Measurements from ENCODE around the gene TBC1D30.
A peak's percentile ranks its signal among the peaks of the same experiment; 100 is the strongest.
"Not testable (repeated sequence)": the region's sequence is repeated elsewhere in the genome, so short reads cannot be mapped to it uniquely, and the experiment has no call there.

TBC1D30 gene

DNA sequence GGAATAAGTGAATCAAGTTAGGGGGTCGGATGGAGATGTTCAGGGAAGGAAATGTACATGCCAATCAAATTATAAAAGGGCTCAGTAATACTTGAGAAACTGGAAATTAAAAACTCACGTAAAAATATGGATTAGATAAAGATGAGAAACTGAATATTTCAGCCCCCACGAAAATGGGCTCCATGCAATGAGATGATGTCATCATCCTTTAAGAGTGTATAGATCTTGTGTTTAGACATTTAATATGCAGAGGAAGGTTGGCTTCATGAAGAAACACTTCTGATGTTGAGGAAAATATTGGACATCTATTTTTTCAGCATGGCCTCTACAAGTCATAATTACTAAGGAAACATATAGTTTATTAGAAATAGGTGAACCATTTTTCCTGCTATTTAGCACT is 9.5 kb downstream of the TBC1D30 start:
- TF ChIP-seq, protein P1, sequence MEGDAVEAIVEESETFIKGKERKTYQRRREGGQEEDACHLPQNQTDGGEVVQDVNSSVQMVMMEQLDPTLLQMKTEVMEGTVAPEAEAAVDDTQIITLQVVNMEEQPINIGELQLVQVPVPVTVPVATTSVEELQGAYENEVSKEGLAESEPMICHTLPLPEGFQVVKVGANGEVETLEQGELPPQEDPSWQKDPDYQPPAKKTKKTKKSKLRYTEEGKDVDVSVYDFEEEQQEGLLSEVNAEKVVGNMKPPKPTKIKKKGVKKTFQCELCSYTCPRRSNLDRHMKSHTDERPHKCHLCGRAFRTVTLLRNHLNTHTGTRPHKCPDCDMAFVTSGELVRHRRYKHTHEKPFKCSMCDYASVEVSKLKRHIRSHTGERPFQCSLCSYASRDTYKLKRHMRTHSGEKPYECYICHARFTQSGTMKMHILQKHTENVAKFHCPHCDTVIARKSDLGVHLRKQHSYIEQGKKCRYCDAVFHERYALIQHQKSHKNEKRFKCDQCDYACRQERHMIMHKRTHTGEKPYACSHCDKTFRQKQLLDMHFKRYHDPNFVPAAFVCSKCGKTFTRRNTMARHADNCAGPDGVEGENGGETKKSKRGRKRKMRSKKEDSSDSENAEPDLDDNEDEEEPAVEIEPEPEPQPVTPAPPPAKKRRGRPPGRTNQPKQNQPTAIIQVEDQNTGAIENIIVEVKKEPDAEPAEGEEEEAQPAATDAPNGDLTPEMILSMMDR (IDR thresholded peaks at IDR 0.05; ENCODE audit: insufficient read depth, low read depth, low read length, missing control alignments) = no peak
- no peak for DNase-seq (ENCODE audit: low read depth)
- no peak overlapping the region for H3K4me3 ChIP-seq (ENCODE audit: low read length)

DNA sequence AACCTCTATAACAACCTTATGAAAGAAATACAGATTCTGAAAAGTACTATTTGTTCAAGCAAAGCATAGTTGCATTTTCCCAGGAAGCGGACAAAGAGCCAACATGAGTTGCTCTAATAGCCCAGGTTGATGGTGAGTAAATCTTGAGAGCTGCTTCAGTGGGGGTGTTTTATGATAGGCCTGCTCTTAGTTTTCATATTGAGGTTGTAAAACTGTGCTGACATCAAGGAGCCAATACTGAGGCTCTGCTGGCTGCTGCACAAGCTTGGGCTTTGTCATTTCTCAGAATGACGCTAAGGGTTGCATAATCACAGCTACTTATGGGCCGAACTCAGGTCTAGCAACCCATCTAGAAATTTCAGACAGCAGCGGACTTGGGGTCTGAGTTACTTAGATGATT is 11.5 kb downstream of the TBC1D30 start:
- TF ChIP-seq, protein P1 (IDR thresholded peaks at IDR 0.05; ENCODE audit: insufficient read depth, low read depth, low read length, missing control alignments) = no peak
- DNase-seq (ENCODE audit: low read depth) = no peak
- H3K4me3 ChIP-seq (ENCODE audit: low read length) = no peak overlapping the region

DNA sequence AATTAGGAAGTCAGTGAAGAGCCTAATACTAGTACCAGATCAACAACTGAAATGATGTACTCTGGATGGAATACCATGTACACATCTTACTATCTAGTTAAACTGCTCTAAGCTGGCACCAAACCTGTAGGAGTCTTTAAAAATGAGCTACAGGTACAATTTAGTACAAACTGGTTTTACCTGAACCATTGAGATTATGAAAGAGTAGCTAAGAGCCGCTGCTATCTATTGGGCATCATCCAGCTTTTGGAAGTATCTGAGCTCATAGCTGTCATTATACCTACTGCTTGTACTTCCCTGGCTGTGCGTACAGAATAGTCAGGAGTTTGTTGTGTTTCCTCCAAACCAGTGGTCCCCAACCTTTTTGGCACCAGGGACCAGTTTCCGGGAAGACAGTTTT is 12.4 kb downstream of the TBC1D30 start:
- H3K4me3 ChIP-seq (ENCODE audit: low read length) = no peak overlapping the region
- TF ChIP-seq, protein P1 (IDR thresholded peaks at IDR 0.05; ENCODE audit: insufficient read depth, low read depth, low read length, missing control alignments) = no peak
- peak; percentile 55 for DNase-seq (ENCODE audit: low read depth)

DNA sequence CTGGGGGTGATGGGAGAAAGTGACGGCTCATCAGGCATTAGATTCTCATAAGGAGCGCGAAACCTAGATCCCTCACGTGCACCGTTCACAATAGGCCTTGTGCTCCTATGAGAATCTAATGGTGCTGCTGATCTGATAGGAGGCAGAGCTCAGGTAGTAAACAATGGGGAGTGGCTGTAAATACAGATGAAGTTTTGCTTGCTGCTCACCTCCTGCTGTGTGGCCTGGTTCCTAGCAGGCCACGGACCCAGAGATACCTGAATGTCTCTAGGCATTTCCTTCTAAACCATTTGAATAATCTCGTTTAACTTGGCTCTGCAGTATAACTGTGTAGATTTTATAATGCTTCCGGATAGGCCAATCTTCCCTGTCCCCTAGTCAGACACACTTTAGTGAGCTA is 13.0 kb downstream of the TBC1D30 start:
- H3K4me3 ChIP-seq (ENCODE audit: low read length) = no peak overlapping the region
- TF ChIP-seq, protein P1 (IDR thresholded peaks at IDR 0.05; ENCODE audit: insufficient read depth, low read depth, low read length, missing control alignments) = no peak
- DNase-seq (ENCODE audit: low read depth) = no peak

DNA sequence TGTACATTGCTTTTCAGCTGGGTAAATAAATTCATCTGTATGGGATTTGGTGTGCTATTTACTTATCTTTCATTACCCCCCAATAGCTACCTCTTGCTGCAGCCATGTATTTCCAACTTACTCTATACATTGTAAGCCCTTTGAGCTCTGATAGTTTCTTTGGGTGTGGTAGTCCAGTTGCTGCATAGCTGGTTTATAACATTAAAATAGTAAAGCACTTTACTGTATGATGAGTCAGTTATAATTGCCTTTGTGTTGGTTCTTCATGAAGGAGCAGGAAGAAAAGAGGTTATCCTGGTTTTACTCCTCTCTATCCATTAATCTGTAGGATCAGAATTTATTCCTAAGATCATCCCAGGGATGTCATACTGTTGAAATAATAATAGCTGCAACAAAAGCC is 15.7 kb downstream of the TBC1D30 start:
- peak; percentile 48 for DNase-seq (ENCODE audit: low read depth)
- H3K4me3 ChIP-seq (ENCODE audit: low read length) = no peak overlapping the region

DNA sequence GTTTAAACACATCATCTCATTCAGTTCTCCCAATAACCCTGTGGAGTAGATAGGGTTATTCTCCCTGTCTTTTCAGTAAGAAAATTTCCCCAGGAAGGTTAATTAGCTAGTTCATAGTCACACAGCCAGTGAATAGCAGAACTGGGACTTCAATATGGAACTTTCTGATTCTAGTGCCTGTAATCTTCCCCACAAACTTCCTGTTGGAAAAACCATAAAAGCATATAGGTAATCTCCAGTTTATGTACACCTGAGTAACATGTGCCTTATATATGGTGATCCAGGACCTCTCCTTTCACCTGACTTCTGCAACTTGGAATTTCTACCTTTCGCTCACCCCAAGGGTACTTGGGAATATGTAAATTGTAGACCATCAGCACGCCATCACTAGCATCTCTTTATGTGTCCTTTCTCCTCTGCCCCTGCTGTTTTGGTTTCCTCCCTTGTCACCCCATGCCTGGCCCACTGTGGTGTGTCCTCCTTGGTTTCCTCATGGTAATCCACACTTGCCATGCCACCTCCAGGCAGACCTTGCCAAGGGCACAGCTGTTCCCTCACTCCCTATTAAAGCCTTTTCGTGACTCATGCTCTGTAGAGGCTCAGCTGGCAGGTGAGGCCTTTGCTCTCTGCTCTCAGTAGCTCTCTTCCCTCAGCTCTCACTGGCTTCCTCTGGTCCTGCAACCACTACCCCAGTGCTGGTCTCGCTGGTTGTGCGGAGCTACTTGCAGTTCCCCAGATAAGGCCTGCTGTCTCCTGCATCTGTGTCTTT is 16.7 kb downstream of the TBC1D30 start:
- peak; percentile 18 for DNase-seq (ENCODE audit: low read depth)
- TF ChIP-seq, protein P1 (IDR thresholded peaks at IDR 0.05; ENCODE audit: insufficient read depth, low read depth, low read length, missing control alignments) = no peak

More for the DNA sequence above, 15.7 kb downstream of the TBC1D30 start:
- TF ChIP-seq, protein P1 (IDR thresholded peaks at IDR 0.05; ENCODE audit: insufficient read depth, low read depth, low read length, missing control alignments) = no peak

DNA sequence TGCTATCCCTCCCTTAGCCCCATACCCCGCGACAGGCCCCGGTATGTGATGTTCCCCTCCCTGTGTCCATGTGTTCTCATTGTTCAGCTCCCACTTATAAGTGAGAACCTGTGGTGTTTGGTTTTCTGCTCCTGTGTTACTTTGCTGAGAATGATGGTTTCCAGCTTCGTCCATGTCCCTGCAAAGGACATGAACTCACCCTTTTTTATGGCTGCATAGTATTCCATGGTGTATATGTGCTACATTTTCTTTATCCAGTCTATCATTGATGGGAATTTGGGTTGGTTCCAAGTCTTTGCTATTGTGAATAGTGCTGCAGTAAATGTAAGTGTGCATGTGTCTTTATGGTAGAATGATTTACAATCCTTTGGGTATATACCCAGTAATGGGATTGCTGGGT is 24.0 kb downstream of the TBC1D30 start:
- H3K4me3 ChIP-seq (ENCODE audit: low read length); DNase-seq (ENCODE audit: low read depth): not testable (repeated sequence)

More for the DNA sequence above, 16.7 kb downstream of the TBC1D30 start:
- H3K4me3 ChIP-seq (ENCODE audit: low read length) = no peak overlapping the region

Data from epithelial cell of esophagus (primary cell).